NCI-H69 (cell line): ENCODE results near the gene SPOCK1.

Experiments
- DNase-seq: peaks from one replicate; lab custom pipeline; 2025; lab: John Stamatoyannopoulos, UW

SPOCK1 gene

GRCh38 chr5:137221943-137222342 is 277.2 kb downstream of the SPOCK1 start:
- DNase-seq, result peak; percentile 57

GRCh38 chr5:137220523-137220927 is 278.6 kb downstream of the SPOCK1 start:
- peak; percentile 89 for DNase-seq

GRCh38 chr5:137218896-137219295 is 280.2 kb downstream of the SPOCK1 start:
- peak; percentile 85 for DNase-seq

GRCh38 chr5:137218471-137218870 is 280.7 kb downstream of the SPOCK1 start:
- peak; percentile 62 for DNase-seq

GRCh38 chr5:137217599-137218200 is 281.4 kb downstream of the SPOCK1 start:
- peak; percentile 29 for DNase-seq

GRCh38 chr5:137216976-137217598 is 282.0 kb downstream of the SPOCK1 start:
- no peak for DNase-seq

- DNase-seq, result no peak
These were observed 283.3 kb downstream of the SPOCK1 start for GRCh38 chr5:137215780-137216179.

GRCh38 chr5:137215261-137215660 is 283.9 kb downstream of the SPOCK1 start:
- no peak for DNase-seq

- peak; percentile 19 for DNase-seq
These were observed 284.5 kb downstream of the SPOCK1 start for GRCh38 chr5:137214446-137215189.

GRCh38 chr5:137212471-137212870 is 286.7 kb downstream of the SPOCK1 start:
- DNase-seq, result no peak

GRCh38 chr5:137209232-137209809 is 289.8 kb downstream of the SPOCK1 start:
- peak; percentile 52 for DNase-seq

- peak; percentile 97 for DNase-seq
These were observed 291.9 kb downstream of the SPOCK1 start for GRCh38 chr5:137207023-137207760.

- DNase-seq, result peak; percentile 88
These were observed 293.0 kb downstream of the SPOCK1 start for GRCh38 chr5:137206030-137206715.

- DNase-seq, result peak; percentile 94
These were observed 293.7 kb downstream of the SPOCK1 start for GRCh38 chr5:137205231-137206027.

- peak; percentile 91 for DNase-seq
These were observed 296.0 kb downstream of the SPOCK1 start for GRCh38 chr5:137203011-137203632.

- DNase-seq, result peak; percentile 37
These were observed 297.2 kb downstream of the SPOCK1 start for GRCh38 chr5:137201876-137202275.

GRCh38 chr5:137200906-137201700 is 298.0 kb downstream of the SPOCK1 start:
- no peak for DNase-seq

- DNase-seq, result peak; percentile 52
These were observed 299.2 kb downstream of the SPOCK1 start for GRCh38 chr5:137199966-137200365.

GRCh38 chr5:137199201-137199600 is 299.9 kb downstream of the SPOCK1 start:
- no peak for DNase-seq
